ENCODE measurements around the gene MAGI2.
"Not testable (repeated sequence)": the region's sequence is repeated elsewhere in the genome, so short reads cannot be mapped to it uniquely, and the experiment has no call there.

Gene MAGI2

DNA sequence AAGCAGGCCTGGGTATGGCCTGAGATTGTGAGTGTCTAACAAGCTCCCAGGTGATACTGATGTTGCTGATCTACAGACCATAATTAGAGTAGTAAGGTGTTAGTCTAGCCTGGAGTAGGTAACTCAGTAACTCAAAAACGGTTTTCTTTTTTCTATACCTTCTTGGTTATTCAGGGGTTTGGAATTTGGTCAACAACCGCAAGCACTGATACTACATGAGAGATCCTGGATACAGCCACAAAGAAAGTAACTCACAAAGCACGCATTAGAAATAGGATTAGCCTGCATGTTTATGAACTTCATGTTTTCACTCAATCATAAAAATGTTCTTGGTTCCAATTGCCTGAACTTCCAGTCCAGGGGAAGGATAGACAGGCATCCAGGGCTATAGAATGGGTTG, 803.5 kb downstream of the MAGI2 start:
- no peak for DNase-seq (ENCODE audit: low spot score)

GRCh38 chr7:78649236-78649635, 804.2 kb downstream of the MAGI2 start:
- DNase-seq (ENCODE audit: low spot score) = no peak

DNA sequence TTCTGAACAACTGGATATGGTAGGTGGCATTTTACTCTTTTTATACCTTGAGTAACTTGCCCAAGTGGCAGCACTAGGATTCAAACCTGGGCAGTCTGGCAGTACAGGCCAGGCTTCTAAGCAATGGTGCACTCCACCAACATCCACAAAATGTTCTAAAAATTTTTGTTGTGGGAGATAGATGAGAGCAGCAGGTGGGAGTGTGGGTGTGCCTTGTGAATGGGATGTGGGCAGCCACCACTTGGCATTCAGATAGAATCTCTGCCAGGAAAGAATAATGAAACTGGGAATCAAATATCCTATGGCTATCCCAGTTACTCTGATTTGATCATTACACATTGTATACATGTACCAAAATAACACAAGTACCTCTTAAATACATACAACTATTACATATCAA, 810.7 kb downstream of the MAGI2 start:
- DNase-seq (ENCODE audit: low spot score) = no peak

- DNase-seq (ENCODE audit: low spot score) = no peak
Observed at GRCh38 chr7:78638364-78638763, 815.1 kb downstream of the MAGI2 start.

DNA sequence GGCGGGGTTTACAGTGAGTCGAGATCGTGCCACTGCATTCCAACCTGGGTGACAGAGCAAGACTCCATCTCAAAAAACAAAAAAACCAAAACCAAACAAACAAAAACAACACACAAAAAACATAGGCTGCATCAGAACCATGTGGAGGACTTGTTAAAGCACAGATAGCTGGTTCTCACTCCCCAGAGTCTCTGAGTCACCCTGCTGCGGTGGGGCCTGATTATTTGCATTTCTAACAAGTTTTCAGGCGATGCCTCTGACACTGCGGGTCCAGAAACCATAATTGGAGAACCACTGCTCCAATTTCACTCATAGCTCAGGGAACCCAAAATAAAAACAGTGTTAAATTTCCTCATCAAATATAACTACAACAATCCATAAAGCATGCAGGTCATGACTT, 816.7 kb downstream of the MAGI2 start:
- DNase-seq (ENCODE audit: low spot score) = no peak

DNA sequence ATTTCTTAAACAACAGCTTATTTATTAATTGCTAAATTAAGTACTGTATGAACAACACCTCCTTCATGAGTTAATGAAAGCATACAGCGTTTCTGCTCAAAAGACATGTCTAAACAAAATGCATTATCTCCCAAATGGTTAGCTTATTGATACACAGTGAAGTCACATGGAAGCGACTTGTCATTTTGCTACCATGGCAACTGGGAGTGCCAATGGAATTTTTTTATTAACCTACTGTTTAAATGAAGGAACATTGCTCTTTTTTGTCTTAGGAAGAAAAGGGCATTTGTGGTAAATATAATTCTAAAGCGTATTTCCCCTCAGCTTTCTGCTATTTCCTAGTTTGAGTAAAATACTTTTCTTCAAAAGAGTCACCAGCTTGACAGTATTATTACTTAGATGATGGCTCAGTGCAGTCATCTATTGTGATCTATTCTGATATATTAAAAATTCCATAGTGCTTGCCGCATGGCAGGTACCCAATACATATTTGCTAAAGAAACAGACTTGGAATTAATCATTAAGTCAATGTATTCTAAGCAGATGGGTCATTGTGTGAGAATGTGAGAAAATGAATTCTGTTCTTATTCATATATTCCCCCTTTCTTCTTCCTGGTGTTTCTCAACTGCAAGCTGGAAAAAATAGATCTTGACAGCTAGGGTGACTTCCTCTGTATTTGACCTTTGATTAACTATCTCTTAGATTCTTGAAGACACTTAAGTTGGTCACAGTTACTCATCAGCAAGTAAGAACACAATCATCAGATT, 818.3 kb downstream of the MAGI2 start:
- DNase-seq (ENCODE audit: low spot score) = peak; percentile 19

- no peak for DNase-seq (ENCODE audit: low spot score)
Observed at GRCh38 chr7:78634093-78634492, 819.4 kb downstream of the MAGI2 start.

- DNase-seq (ENCODE audit: low spot score) = no peak
Observed at GRCh38 chr7:78620920-78621319, 832.5 kb downstream of the MAGI2 start.

DNA sequence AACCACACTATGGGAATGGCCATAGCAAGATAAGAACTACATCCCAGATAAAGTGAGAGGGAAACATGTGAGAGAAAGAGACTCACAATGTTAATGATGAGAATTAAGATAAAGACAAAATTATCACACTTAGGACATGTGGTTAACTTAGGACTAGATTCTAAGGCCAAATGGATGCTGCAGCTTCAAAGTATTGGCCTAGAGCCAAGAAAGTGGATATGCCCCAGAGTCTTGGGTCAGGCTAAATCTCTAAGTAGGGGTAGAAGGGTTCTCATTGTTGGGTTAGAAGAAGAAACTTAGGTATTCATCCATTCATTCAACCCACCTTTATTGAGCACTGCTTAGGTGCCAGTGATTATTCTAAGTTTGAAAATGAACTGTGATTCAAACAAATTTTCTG, 836.9 kb downstream of the MAGI2 start:
- no peak for DNase-seq (ENCODE audit: low spot score)

DNA sequence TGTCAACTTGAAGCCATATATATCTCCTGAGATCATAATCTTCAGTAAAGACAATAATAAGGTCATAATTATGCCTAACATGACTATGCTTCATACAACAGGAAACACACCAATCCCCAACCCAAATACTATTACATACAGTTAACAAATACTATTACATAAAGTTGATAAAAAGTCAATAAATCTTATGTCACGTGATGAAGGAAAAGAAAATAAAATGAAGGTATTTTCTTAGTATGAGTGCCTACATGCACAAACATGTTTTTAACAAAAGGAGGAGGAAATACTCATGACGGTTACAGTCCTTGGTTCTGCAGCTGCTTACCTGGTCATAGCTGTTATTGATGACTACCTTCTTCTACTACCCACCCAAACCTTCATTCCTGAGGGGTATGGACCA, 844.2 kb downstream of the MAGI2 start:
- DNase-seq (ENCODE audit: low spot score) = no peak

DNA sequence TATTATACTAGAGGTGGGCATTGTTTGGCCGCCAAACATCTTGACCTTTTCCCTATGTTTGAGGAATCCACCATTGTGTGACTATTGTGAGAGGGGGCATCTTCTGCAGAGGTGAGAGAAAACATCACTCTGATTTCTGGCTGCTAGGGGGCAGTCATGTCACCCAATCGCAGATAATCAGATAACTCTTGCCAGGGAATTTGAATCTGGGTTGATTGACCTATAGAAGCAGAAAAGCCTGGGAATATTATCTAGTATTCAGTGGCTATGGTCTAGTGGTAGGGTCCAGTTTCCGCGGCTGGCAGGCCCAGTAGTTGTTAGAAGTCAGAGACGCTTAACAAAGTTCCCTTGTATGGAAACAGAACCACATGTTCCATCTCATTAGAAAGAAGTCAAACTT, 846.4 kb downstream of the MAGI2 start:
- DNase-seq (ENCODE audit: low spot score) = no peak

DNA sequence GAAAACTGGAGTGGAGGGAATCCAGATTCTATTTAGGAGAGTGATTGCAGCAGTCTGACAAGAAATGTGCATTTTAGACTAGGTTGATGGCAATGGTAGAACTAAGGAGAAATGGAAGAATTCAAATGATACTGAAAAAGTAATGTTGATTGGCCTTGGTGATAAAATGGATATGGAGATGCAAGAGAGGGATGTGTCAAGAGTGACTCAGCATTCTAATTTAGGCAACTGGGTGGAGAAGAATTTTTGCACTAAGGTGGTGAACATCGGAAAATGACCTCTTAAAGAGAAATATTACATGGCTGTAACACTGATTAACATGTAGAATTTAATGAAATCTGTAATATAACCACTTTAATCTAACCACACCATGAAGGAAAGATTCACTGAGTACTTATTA, 848.3 kb downstream of the MAGI2 start:
- DNase-seq (ENCODE audit: low spot score) = no peak

DNA sequence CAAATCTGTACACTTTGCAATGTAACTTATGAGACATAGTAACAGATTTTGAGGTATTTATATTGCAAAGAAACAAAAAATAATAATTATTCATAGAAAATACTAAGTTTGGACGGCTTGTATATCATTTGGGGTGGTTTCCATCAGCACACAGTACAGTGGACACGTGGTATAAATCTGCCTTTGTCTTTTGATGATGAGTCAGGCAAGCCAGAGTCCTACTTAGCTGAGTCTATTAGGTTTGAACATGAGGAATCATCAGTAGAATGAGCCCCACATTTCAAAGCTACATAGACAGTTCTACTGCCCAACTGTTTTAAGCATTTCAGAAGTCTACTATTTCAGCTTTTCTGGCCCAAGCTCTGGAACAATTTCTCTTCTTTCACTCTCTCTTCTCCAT, 851.7 kb downstream of the MAGI2 start:
- no peak for DNase-seq (ENCODE audit: low spot score)

GRCh38 chr7:78594156-78594555, 859.3 kb downstream of the MAGI2 start:
- DNase-seq (ENCODE audit: low spot score) = no peak

DNA sequence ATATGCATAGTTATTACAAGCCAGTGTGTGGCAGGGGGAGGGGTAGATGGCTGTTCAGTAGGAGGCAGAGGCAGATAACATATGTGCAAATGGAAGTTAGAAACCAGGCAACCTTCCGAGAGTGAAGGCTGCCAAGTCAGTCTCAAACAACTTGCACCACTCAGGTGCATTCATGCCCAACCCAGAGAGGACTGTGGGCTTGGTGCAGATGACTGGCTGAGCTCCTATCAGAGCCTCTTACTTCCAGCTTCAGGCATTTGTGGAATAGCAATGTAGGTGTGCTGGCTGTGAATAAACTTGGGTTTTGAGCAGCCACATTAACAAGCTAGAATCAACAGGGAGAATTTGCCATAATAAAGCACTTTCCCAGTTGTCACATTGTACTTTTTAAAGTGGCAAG, 865.1 kb downstream of the MAGI2 start:
- DNase-seq (ENCODE audit: low spot score) = no peak

GRCh38 chr7:78587443-78588044, 865.9 kb downstream of the MAGI2 start:
- DNase-seq (ENCODE audit: low spot score) = no peak

DNA sequence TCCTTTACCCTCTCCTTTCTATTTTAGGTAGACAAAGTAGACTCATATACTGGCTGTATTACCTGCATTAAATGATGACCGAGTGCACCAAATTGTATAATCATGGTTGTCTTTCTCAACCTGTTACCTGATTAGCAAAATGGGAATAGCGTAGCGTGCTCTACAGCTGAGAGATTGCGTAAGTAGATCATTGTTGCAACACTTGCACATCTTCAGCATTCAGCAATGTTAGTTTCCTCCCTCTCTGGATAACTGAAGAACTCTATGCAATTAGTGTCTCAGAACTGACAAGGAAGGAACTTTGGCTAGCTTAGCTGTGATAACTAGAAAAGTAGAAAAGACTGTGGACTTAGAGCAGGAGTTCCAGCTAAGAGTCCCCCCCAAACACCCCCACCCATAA, 867.5 kb downstream of the MAGI2 start:
- no peak for DNase-seq (ENCODE audit: low spot score)

GRCh38 chr7:78578686-78579085, 874.8 kb downstream of the MAGI2 start:
- DNase-seq (ENCODE audit: low spot score) = no peak

DNA sequence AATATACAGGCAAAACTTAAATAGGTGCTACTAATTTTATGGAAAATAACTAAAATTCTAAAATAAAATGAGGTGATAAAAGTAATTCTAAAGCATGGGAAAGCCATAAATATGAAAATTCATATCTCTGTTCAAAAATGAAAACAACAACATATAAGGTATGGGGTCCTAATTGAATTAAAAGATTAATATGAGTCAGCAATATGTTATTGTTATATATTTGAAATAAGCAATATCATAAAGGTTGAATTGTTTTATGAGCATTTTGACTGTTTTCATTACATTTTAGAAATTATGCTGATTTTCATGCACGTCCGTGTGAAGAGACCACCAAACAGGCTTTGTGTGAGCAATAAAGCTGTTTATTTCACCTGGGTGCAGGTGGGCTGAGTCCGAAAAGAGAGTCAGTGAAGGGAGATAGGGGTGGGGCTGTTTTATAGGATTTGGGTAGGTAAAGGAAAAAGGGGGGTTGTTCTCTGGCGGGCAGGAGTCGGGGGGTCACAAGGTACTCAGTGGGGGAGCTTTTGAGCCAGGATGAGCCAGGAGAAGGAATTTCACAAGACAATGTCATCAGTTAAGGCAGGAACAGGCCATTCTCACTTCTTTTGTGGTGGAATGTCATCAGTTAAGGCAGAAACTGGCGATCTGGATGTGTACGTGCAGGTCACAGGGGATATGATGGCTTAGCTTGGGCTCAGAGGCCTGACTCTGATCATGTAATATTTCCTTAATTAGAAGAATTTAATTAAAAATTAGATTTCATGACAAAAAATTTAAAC, 876.1 kb downstream of the MAGI2 start:
- DNase-seq (ENCODE audit: low spot score) = not testable (repeated sequence)

DNA sequence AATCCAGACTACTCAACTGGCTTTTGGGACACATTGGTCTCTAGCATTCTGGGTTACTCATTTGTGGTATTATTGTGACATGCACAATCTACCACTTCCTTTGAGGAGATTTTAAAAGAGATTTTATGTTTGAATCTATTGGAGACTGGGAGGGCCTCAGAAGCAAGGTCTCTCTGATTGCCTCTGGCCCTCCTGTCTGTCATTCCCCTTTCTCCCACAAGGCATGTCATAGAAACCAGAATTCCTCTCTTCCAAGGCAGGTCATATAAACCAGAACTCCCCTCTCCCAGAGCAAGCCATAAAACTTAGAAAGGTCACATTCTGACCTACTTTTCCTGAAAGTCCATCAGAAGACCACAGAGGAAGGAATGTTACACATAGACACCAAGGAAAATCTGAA, 877.2 kb downstream of the MAGI2 start:
- DNase-seq (ENCODE audit: low spot score) = no peak

DNA sequence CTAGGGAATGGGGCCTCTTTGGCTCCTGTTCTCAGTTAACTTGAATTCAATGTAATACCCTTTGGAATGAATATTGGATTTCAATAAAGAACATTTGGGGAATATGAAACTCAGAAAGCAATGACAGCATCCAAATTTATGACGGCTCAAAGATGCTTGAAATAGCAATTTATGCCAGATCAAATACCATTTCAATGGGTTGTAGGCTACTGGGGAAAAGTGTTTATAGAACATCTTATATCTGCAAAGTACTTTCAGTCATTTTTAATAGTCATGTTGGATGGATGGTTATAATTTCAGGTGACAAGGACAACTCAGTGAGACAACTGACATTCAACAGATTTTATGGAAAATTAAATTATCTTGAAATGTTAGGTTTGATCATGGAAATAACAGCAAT, 882.2 kb downstream of the MAGI2 start:
- DNase-seq (ENCODE audit: low spot score) = peak; percentile 21

- no peak for DNase-seq (ENCODE audit: low spot score)
Observed at GRCh38 chr7:78568690-78569089, 884.8 kb downstream of the MAGI2 start.

DNA sequence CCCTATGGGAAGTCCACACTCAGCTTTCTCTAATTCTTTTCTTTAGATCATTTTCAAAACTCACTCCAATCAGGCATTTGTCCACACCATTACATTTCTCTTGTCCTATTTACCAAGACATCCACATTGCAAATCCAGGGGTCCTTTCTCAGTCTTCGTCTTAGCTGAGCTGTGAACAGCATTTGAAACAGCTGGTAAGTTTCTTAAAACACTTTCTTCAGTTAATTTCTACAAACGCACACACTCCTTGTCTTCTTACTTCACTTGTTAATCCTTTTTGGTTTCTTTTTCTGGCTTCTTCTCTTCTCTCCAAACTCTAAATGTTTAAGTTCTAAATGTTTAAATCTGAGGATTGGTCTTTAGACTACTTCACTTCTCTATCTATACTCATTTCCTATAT, 885.6 kb downstream of the MAGI2 start:
- no peak for DNase-seq (ENCODE audit: low spot score)
